HEK293 (cell line): Measurements from ENCODE around the gene BLVRA.
"Not testable (repeated sequence)": the region's sequence is repeated elsewhere in the genome, so short reads cannot be mapped to it uniquely, and the experiment has no call there.

Source experiments
- CTCF ChIA-PET: fragments of 350-600 bp; formaldehyde crosslinking; extraction: SDS; loops from one replicate; lab custom pipeline; 2021; ENCODE audit warnings: antibody characterized with exemption; lab: Yijun Ruan, JAX
- POLR2A ChIA-PET: fragments of 300-600 bp; formaldehyde crosslinking; extraction: SDS; loops from one replicate; lab custom pipeline; 2020; ENCODE audit warnings: antibody characterized with exemption, inconsistent platforms; lab: Yijun Ruan, JAX
- H3K27ac ChIP-seq: fragments of 200-500 bp; sonication (Bioruptor generic); 2 replicates; pipeline ENCODE4 v1.5.1; 2014; ENCODE audit warnings: low read depth, low read length, control low read depth, inconsistent platforms; ENCODE audit errors: extremely low read depth
- H3K36me3 ChIP-seq, 2 experiments: fragments of 200-500 bp in 1 of 2; sonication (Bioruptor generic) in 1 of 2; 1 replicate in 1 of 2; 2 replicates in 1 of 2; pipeline ENCODE4 v1.5.1; 2014 to 2017; ENCODE audit warnings: inconsistent platforms in 2 of 2, low read length in 2 of 2; ENCODE audit not compliant: control insufficient read depth in 2 of 2, insufficient read depth in 1 of 2
- H3K4me1 ChIP-seq: fragments of 200-500 bp; sonication (Bioruptor generic); 2 replicates; pipeline ENCODE4 v1.5.1; 2014; ENCODE audit warnings: mild to moderate bottlenecking, low read length, inconsistent platforms; ENCODE audit not compliant: control insufficient read depth, insufficient read depth
- H3K4me3 ChIP-seq: 2 replicates; pipeline ENCODE4 v1.5.1; 2011; ENCODE audit warnings: low read depth, mild to moderate bottlenecking, control low read depth, low read length, moderate library complexity
- H3K9me3 ChIP-seq: fragments of 200-500 bp; sonication (Bioruptor generic); 2 replicates; pipeline ENCODE4 v1.5.1; 2014; ENCODE audit warnings: low read depth, low read length, inconsistent platforms; ENCODE audit not compliant: control insufficient read depth, insufficient read depth
- BCL6B ChIP-seq: fragments of 450-650 bp; formaldehyde crosslinking; IDR thresholded peaks from 2 replicates; pipeline ENCODE4 v1.5.1; 2017; ENCODE audit warnings: missing biosample characterization, missing genetic modification characterization
- EGR2 ChIP-seq: fragments of 450-650 bp; formaldehyde crosslinking; IDR thresholded peaks from 2 replicates; pipeline ENCODE4 v1.5.1; 2016; ENCODE audit warnings: low read depth, missing biosample characterization, missing genetic modification characterization
- ELK4 ChIP-seq: IDR thresholded peaks from 2 replicates; pipeline ENCODE4 v1.6.1; 2011; ENCODE audit warnings: mild to moderate bottlenecking, low read depth, low read length, borderline replicate concordance
- GLIS1 ChIP-seq: fragments of 450-650 bp; formaldehyde crosslinking; IDR thresholded peaks from 2 replicates; pipeline ENCODE4 v1.5.1; 2016; ENCODE audit warnings: missing biosample characterization, missing genetic modification characterization
- KLF10 ChIP-seq: fragments of 450-650 bp; IDR thresholded peaks from 2 replicates; pipeline ENCODE4 v1.5.1; 2018; ENCODE audit warnings: missing biosample characterization, mild to moderate bottlenecking, missing genetic modification characterization
- KLF9 ChIP-seq: fragments of 450-650 bp; formaldehyde crosslinking; IDR thresholded peaks from 2 replicates; pipeline ENCODE4 v1.5.1; 2016; ENCODE audit warnings: missing biosample characterization, missing genetic modification characterization, low read depth
- ZEB2 ChIP-seq: fragments of 450-650 bp; formaldehyde crosslinking; IDR thresholded peaks from 2 replicates; pipeline ENCODE4 v1.5.1; 2016; ENCODE audit warnings: missing biosample characterization, missing genetic modification characterization
- ZFP41 ChIP-seq: fragments of 450-650 bp; formaldehyde crosslinking; IDR thresholded peaks from 2 replicates; pipeline ENCODE4 v1.5.1; 2016; ENCODE audit warnings: missing biosample characterization, missing genetic modification characterization, borderline replicate concordance
- ZNF169 ChIP-seq: fragments of 450-650 bp; formaldehyde crosslinking; IDR thresholded peaks from 2 replicates; pipeline ENCODE4 v1.5.1; 2016; ENCODE audit warnings: missing biosample characterization, missing genetic modification characterization
- ZNF19 ChIP-seq: fragments of 450-650 bp; formaldehyde crosslinking; IDR thresholded peaks from 2 replicates; pipeline ENCODE4; 2016; ENCODE audit warnings: missing biosample characterization, missing genetic modification characterization, low read depth
- ZNF248 ChIP-seq: fragments of 450-650 bp; formaldehyde crosslinking; IDR thresholded peaks from 2 replicates; pipeline ENCODE4 v1.5.1; 2017; ENCODE audit warnings: missing biosample characterization, missing genetic modification characterization
- ZNF302 ChIP-seq: fragments of 450-650 bp; formaldehyde crosslinking; IDR thresholded peaks from 2 replicates; pipeline ENCODE4 v1.5.1; 2016; ENCODE audit warnings: missing biosample characterization, missing genetic modification characterization, low read depth
- ZNF362 ChIP-seq: fragments of 450-650 bp; formaldehyde crosslinking; IDR thresholded peaks from 2 replicates; pipeline ENCODE4 v1.5.1; 2016; ENCODE audit warnings: missing biosample characterization, missing genetic modification characterization
- ZNF366 ChIP-seq: fragments of 450-650 bp; formaldehyde crosslinking; conservative IDR thresholded peaks from 2 replicates; pipeline ENCODE4 v1.5.1; 2016; ENCODE audit warnings: missing biosample characterization, missing genetic modification characterization
- ZNF391 ChIP-seq: fragments of 450-650 bp; formaldehyde crosslinking; IDR thresholded peaks from 2 replicates; pipeline ENCODE4 v1.5.1; 2016; ENCODE audit warnings: low read depth, missing biosample characterization, missing genetic modification characterization, borderline replicate concordance
- ZNF433 ChIP-seq: fragments of 450-650 bp; formaldehyde crosslinking; IDR thresholded peaks from 2 replicates; pipeline ENCODE4 v1.5.1; 2016; ENCODE audit warnings: missing biosample characterization, missing genetic modification characterization, low read depth
- ZNF558 ChIP-seq: fragments of 450-650 bp; formaldehyde crosslinking; IDR thresholded peaks from 2 replicates; pipeline ENCODE4 v1.5.1; 2016; ENCODE audit warnings: missing biosample characterization, missing genetic modification characterization
- ZNF837 ChIP-seq: fragments of 450-650 bp; formaldehyde crosslinking; IDR thresholded peaks from 2 replicates; pipeline ENCODE4 v1.5.1; 2016; ENCODE audit warnings: missing biosample characterization, missing genetic modification characterization

BLVRA gene

GRCh38 chr7:43784030-43784584 is 25.6 kb downstream of the BLVRA start:
- TF ChIP-seq ZNF19: no peak
- TF ChIP-seq ZNF558 (tag by site-specific recombination): no peak
- no peak for TF ChIP-seq ZFP41 (tag by site-specific recombination)
- TF ChIP-seq KLF9 (tag by site-specific recombination): no peak
- no peak for TF ChIP-seq GLIS1 (tag by site-specific recombination)
- TF ChIP-seq ZNF302 (tag by site-specific recombination): no peak
- TF ChIP-seq ZNF366 (tag by site-specific recombination): no peak
- TF ChIP-seq ZNF433 (tag by site-specific recombination): no peak
- no peak for TF ChIP-seq ZNF362
- TF ChIP-seq EGR2: no peak
- TF ChIP-seq, all 188 proteins: peak for 0
- ChIA-PET POLR2A (interaction anchor here (0.6 kb wide), 1 partner anchor 15 kb away, joined by 3 read pairs; no protein-coding TSS in a partner anchor), CTCF (interaction anchor here (0.7 kb wide), 2 partner anchors 78 to 366 kb away, joined by 3 read pairs; no protein-coding TSS in a partner anchor)
- H3K4me3 ChIP-seq: no peak overlapping the region
- no peaks in the 10 kb centered on the region for H3K9me3 ChIP-seq
- H3K27ac ChIP-seq: no peak overlapping the region
- no peaks in the 10 kb centered on the region for H3K4me1 ChIP-seq
- H3K36me3 ChIP-seq: peaks cover 6 to 19% of the 10 kb centered on the region in 2 experiments; a peak in 2 of 3 replicates

GRCh38 chr7:43784585-43785087 is 26.2 kb downstream of the BLVRA start:
- H3K27ac ChIP-seq, H3K4me1 ChIP-seq, H3K4me3 ChIP-seq, H3K9me3 ChIP-seq: not testable (repeated sequence)
- peaks cover 6 to 24% of the 10 kb centered on the region in 2 experiments; a peak in 2 of 3 replicates for H3K36me3 ChIP-seq
- ChIA-PET POLR2A (interaction anchor here (0.6 kb wide), 1 partner anchor 16 kb away, joined by 3 read pairs; no protein-coding TSS in a partner anchor), CTCF (interaction anchor here (0.7 kb wide), 1 partner anchor 367 kb away, joined by 3 read pairs; no protein-coding TSS in a partner anchor)

DNA sequence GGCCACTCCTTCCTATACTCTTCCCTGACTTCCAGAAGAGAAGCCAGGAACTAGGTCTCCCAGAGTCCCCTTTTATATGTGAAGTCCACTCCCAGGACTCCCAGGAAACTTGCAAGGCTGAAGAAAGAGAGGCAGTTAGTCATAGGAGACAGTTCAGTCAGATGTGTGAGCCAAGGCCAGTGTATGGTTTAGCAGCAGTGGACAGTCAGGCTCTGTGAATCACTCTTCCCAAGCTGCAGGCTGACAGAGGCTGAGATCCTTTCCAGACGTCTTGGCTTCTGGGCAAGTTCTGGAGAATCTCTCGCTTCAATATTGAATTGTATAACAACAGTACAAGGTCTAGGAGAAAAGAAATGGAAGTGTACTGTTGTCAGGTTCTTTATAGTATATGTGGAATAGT is 26.9 kb downstream of the BLVRA start:
- no peaks in the 10 kb centered on the region for H3K9me3 ChIP-seq
- H3K36me3 ChIP-seq: peaks cover 6 to 25% of the 10 kb centered on the region in 2 experiments; a peak in 2 of 3 replicates
- ChIA-PET POLR2A (no interaction called here), CTCF (interaction anchor here (0.6 kb wide), 1 partner anchor 56 kb away, joined by 3 read pairs; no protein-coding TSS in a partner anchor)
- no peaks in the 10 kb centered on the region for H3K4me1 ChIP-seq
- TF ChIP-seq ZNF837: no peak
- TF ChIP-seq KLF10 (tag by site-specific recombination): no peak
- no peak for TF ChIP-seq ZEB2 (tag by site-specific recombination)
- TF ChIP-seq ZNF248 (tag by site-specific recombination): no peak
- TF ChIP-seq KLF9 (tag by site-specific recombination): no peak
- no peak for TF ChIP-seq BCL6B
- no peak for TF ChIP-seq ELK4
- TF ChIP-seq ZNF169: no peak
- no peak for TF ChIP-seq ZNF362
- TF ChIP-seq ZNF391 (tag by site-specific recombination): no peak
- TF ChIP-seq, all 188 proteins: peak for 0
- Histone ChIP-seq H3K27ac (no peak overlapping the region), H3K4me3 (no peak overlapping the region)
